OCI-LY7 (cell line): ENCODE data around the gene HS1BP3. TPM values are rescaled to one million over a fixed set of nuclear protein-coding genes. Genes with fewer than 3 reads are reported as not detected.

ENCODE experiments used
- BruUV-seq: library from RNA; stranded (reverse); fragments of 400-500 nt; replicated peaks from 2 replicates; lab custom pipeline; 2021; lab: Mats Ljungman, UMichigan
- CTCF ChIA-PET: fragments of 300-600 bp; sonication (Branson Sonifier 250); formaldehyde crosslinking; loops from one replicate; lab custom pipeline; 2022; ENCODE audit warnings: antibody characterized with exemption; ENCODE audit not compliant: unreplicated experiment; lab: Charles Lee
- POLR2A ChIA-PET: fragments of 300-600 bp; sonication (Branson Sonifier 250); formaldehyde crosslinking; loops from one replicate; lab custom pipeline; 2022; ENCODE audit warnings: antibody characterized with exemption; lab: Charles Lee
- DNase-seq: peaks from one replicate; pipeline ENCODE4 v3.0.0-alpha.2; 2015; ENCODE audit warnings: low spot score
- H2AFZ ChIP-seq: fragments of 200-600 bp; sonication (generic), shearing (Covaris generic); 2 replicates; pipeline ENCODE4 v1.6.1; 2014; ENCODE audit warnings: mild to moderate bottlenecking, antibody characterized with exemption, low read length, moderate library complexity
- H3K27ac ChIP-seq: fragments of 200-600 bp; sonication (generic); 2 replicates; pipeline ENCODE4 v1.5.1; 2014; ENCODE audit warnings: mixed run types, low read depth, mild to moderate bottlenecking, moderate library complexity, low read length, inconsistent platforms; ENCODE audit not compliant: poor library complexity, severe bottlenecking
- H3K36me3 ChIP-seq: fragments of 200-600 bp; sonication (generic); 2 replicates; pipeline ENCODE4 v1.6.1; 2014; ENCODE audit warnings: mild to moderate bottlenecking, antibody characterized with exemption, low read length, moderate library complexity, mixed read lengths; ENCODE audit not compliant: insufficient read depth
- H3K4me1 ChIP-seq: fragments of 200-600 bp; sonication (generic); 2 replicates; pipeline ENCODE4 v1.5.1; 2014; ENCODE audit warnings: mild to moderate bottlenecking, low read length; ENCODE audit not compliant: insufficient read depth, poor library complexity, severe bottlenecking
- H3K4me2 ChIP-seq: fragments of 200-600 bp; sonication (generic); 2 replicates; pipeline ENCODE4 v1.6.1; 2014; ENCODE audit warnings: mild to moderate bottlenecking, low read length
- H3K4me3 ChIP-seq: fragments of 200-600 bp; sonication (generic); 2 replicates; pipeline ENCODE4 v1.5.1; 2014; ENCODE audit warnings: mild to moderate bottlenecking, low read depth, low read length; ENCODE audit not compliant: poor library complexity, severe bottlenecking
- H3K79me2 ChIP-seq: fragments of 200-600 bp; sonication (generic); 2 replicates; pipeline ENCODE4 v1.6.1; 2016; ENCODE audit warnings: low read depth, mild to moderate bottlenecking, low read length, moderate library complexity, mixed read lengths; ENCODE audit not compliant: insufficient read depth
- H3K9me2 ChIP-seq: fragments of 200-600 bp; sonication (generic); 2 replicates; pipeline ENCODE4 v1.6.1; 2016; ENCODE audit warnings: mild to moderate bottlenecking, low read length, mixed read lengths; ENCODE audit not compliant: insufficient read depth
- H3K9me3 ChIP-seq: fragments of 200-600 bp; sonication (generic); 2 replicates; pipeline ENCODE4 v1.6.1; 2014; ENCODE audit warnings: mild to moderate bottlenecking, mixed run types, low read length, mixed read lengths
- H4K20me1 ChIP-seq: fragments of 200-600 bp; sonication (generic); 2 replicates; pipeline ENCODE4 v1.6.1; 2014; ENCODE audit warnings: mild to moderate bottlenecking, antibody characterized with exemption, low read length, moderate library complexity, mixed read lengths; ENCODE audit not compliant: insufficient read depth
- EZH2phosphoT487 ChIP-seq: fragments of 200-600 bp; sonication (generic); IDR thresholded peaks from 2 replicates; pipeline ENCODE4 v1.6.1; 2018; ENCODE audit warnings: low read depth, borderline replicate concordance, mild to moderate bottlenecking, mixed run types, antibody characterized with exemption, low read length, moderate library complexity, mixed read lengths
- intact Hi-C: fragments of 100-400 bp; cut with micrococcal nuclease; formaldehyde crosslinking; loops from one replicate; pipeline ENCODE4 v1.10.0; 2022; ENCODE audit not compliant: unreplicated experiment
- total RNA-seq, 2 experiments: library from RNA; depleted of rRNA in 1 of 2; stranded (reverse); fragments of >200 nt in 1 of 2; shearing (Covaris generic) in 1 of 2; gene quantifications; 2 replicates each; pipeline ENCODE4 v1.2.3, GENCODE V29; 2014 to 2022
- TF ChIP-seq, protein P1 (sequence below): fragments of 200-600 bp; sonication (generic); conservative IDR thresholded peaks from 2 replicates; pipeline ENCODE4 v1.5.1; 2014; ENCODE audit warnings: mild to moderate bottlenecking, antibody characterized with exemption, low read length, moderate library complexity, mixed read lengths

Gene HS1BP3
- total RNA-seq, 2 experiments from 2014 or later: 10.6 to 15.2 TPM

DNA sequence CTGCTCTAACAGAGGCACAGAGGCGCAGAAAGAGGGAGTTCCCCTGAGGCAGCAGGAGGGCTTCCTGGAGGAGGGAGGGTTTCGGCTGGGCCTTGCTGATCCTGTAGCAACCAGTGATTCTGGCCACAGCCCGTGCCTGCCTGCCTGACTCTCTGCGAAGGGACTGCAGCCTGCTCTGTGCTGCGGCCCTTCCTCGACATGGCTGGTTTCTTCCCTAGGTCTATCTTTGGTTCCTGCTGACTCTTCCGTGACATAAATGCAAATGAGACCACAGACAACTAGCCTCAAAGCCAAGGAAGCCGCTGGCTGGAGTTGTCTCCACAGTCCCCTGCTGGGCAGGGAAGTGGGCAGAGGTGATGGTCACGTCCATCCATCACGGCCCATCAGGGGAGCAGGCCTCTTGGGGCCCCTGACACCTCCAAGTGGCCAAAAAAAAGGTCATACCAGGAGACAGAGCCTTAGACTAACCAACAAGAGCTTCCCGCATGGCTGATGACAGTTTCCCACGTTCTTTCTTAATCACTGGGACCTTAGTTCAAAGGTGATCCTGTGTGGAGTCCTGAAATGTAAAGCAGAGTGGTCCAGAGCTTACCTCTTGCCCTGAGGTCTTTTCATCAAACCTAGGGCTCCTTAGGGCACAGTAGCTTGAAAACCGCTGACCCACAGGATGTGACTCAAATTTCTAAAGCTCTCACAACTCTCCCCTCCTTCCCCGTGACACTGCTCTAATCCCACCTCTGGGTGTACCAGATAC is 55.3 kb downstream of the HS1BP3 start:
- no peaks in the 10 kb centered on the region for H3K9me3 ChIP-seq
- ChIA-PET CTCF (interaction anchor here (0.6 to 1.2 kb wide), 5 partner anchors 10 to 143 kb away, joined by 3 to 6 read pairs (median 3); no protein-coding TSS in a partner anchor), POLR2A (interaction anchor here (0.6 to 2.1 kb wide), 10 partner anchors 17 to 558 kb away, joined by 3 to 7 read pairs (median 3); partner anchors contain the start of gene HS1BP3)
- no TSS peak for BruUV-seq
- H3K9me2 ChIP-seq: no peaks in the 10 kb centered on the region
- intact Hi-C loops: loop anchor here (1.0 kb wide), 1 partner anchor 244 kb away; no protein-coding TSS in a partner anchor
- H3K4me1 ChIP-seq: peaks cover 36% of the 10 kb centered on the region
- no peaks in the 10 kb centered on the region for H3K36me3 ChIP-seq
- peak overlapping the region; percentile 85 for H3K4me2 ChIP-seq
- no peaks in the 10 kb centered on the region for H3K79me2 ChIP-seq
- peak; percentile 82 for DNase-seq
- H2AFZ ChIP-seq: peak overlapping the region; percentile 44; the same call in 1 of the 2 replicates
- no peak for TF ChIP-seq EZH2phosphoT487
- TF ChIP-seq, protein P1, sequence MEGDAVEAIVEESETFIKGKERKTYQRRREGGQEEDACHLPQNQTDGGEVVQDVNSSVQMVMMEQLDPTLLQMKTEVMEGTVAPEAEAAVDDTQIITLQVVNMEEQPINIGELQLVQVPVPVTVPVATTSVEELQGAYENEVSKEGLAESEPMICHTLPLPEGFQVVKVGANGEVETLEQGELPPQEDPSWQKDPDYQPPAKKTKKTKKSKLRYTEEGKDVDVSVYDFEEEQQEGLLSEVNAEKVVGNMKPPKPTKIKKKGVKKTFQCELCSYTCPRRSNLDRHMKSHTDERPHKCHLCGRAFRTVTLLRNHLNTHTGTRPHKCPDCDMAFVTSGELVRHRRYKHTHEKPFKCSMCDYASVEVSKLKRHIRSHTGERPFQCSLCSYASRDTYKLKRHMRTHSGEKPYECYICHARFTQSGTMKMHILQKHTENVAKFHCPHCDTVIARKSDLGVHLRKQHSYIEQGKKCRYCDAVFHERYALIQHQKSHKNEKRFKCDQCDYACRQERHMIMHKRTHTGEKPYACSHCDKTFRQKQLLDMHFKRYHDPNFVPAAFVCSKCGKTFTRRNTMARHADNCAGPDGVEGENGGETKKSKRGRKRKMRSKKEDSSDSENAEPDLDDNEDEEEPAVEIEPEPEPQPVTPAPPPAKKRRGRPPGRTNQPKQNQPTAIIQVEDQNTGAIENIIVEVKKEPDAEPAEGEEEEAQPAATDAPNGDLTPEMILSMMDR: no peak
- H3K27ac ChIP-seq: peak overlapping the region; percentile 42
- H4K20me1 ChIP-seq: peaks cover 7% of the 10 kb centered on the region; the same call in 1 of the 2 replicates
- H3K4me3 ChIP-seq: peak overlapping the region; percentile 36

DNA sequence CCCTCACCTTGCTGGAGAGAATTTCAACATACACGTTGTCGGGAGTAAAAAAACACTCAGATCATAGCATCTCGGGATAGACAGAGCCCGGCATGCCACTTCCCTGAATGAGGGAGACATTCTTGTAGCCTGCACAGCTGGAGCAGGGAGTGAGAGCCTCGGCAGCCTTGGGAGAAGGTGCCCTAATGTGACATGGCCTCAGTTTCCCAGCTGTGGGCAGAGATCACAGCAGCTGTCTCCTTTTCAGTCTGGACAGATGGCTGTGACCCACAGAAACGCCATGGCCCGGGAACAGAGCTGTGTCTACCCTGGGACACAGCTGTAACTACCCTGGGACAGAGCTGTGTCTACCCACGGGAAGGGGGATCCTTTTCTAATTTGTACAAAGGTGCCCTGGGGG is 55.9 kb downstream of the HS1BP3 start:
- H4K20me1 ChIP-seq: 0 out of 2 replicates have a peak, but pooled peaks cover 7% of the 10 kb centered on the region
- H3K9me2 ChIP-seq: no peaks in the 10 kb centered on the region
- H3K4me2 ChIP-seq: peak overlapping the region; percentile 85
- ChIA-PET CTCF (no interaction called here), POLR2A (interaction anchor here (0.6 to 2.1 kb wide), 4 partner anchors 56 to 156 kb away, joined by 3 to 7 read pairs (median 4); partner anchors contain the start of gene HS1BP3)
- no peaks in the 10 kb centered on the region for H3K9me3 ChIP-seq
- peaks cover 36% of the 10 kb centered on the region for H3K4me1 ChIP-seq
- H3K36me3 ChIP-seq: no peaks in the 10 kb centered on the region
- H3K79me2 ChIP-seq: no peaks in the 10 kb centered on the region
- H3K27ac ChIP-seq: peak overlapping the region; percentile 36
- TF ChIP-seq EZH2phosphoT487: no peak
- TF ChIP-seq, protein P1: no peak
- peak overlapping the region; percentile 36 for H3K4me3 ChIP-seq
- peak overlapping the region; percentile 17; the same call in 1 of the 2 replicates for H2AFZ ChIP-seq
- intact Hi-C loops: loop anchor here (1.0 kb wide), 1 partner anchor 244 kb away; no protein-coding TSS in a partner anchor
- no TSS peak for BruUV-seq
- DNase-seq: no peak
